GM19328 (cell line): ENCODE measurements around the gene SPIB.

ENCODE experiments used
- ATAC-seq: cut with Tn5 transposase; IDR thresholded peaks from one replicate; pipeline ENCODE4 v1.9.1; 2021; ENCODE audit warnings: mild to moderate bottlenecking, moderate library complexity; ENCODE audit not compliant: unreplicated experiment

Gene SPIB

GRCh38 chr19:50417111-50418081 lies 1.3 kb upstream of the SPIB start:
- ATAC-seq: no peak

GRCh38 chr19:50419022-50419579 lies 363 bp downstream of the SPIB start:
- no peak for ATAC-seq

GRCh38 chr19:50419580-50420035 lies 870 bp downstream of the SPIB start:
- ATAC-seq: no peak

- ATAC-seq: no peak
Observed at GRCh38 chr19:50420127-50420526, 1.4 kb downstream of the SPIB start.

GRCh38 chr19:50420808-50421207 lies 2.1 kb downstream of the SPIB start:
- ATAC-seq: no peak

GRCh38 chr19:50422397-50423278 lies 3.9 kb downstream of the SPIB start:
- ATAC-seq: no peak

GRCh38 chr19:50423279-50424113 lies 4.8 kb downstream of the SPIB start:
- no peak for ATAC-seq

- no peak for ATAC-seq
Observed at GRCh38 chr19:50425581-50425980, 6.8 kb downstream of the SPIB start.

GRCh38 chr19:50427318-50427925 lies 8.7 kb downstream of the SPIB start:
- no peak for ATAC-seq

- no peak for ATAC-seq
Observed at GRCh38 chr19:50427997-50428425, 9.3 kb downstream of the SPIB start.

- ATAC-seq: no peak
Observed at GRCh38 chr19:50428772-50429463, 10.2 kb downstream of the SPIB start.

- ATAC-seq: no peak
Observed at GRCh38 chr19:50430888-50431342, 12.2 kb downstream of the SPIB start.

GRCh38 chr19:50431343-50432220 lies 12.8 kb downstream of the SPIB start:
- peak; percentile 59 for ATAC-seq

GRCh38 chr19:50432221-50433028 lies 13.7 kb downstream of the SPIB start, which contains the start of gene MYBPC2:
Gene MYBPC2, plus strand, starts transcription at chr19:50432892. Its CDS starts 62 bp downstream, at chr19:50432954.
- no peak for ATAC-seq

- ATAC-seq: no peak
Observed at GRCh38 chr19:50433201-50434180, 14.8 kb downstream of the SPIB start.

- ATAC-seq: no peak
Observed at GRCh38 chr19:50434525-50434924, 15.8 kb downstream of the SPIB start.
